BLaER1 treated with 17β-estradiol and CSF1 and Interleukin-3, amounts not matched to agents 10 nM and 100 nM (cell line): ENCODE measurements around the gene PLXDC2.

Source experiments
- H3K27ac ChIP-seq, 11 experiments: shearing (Covaris generic); formaldehyde crosslinking; 2 replicates each; pipeline ENCODE4 v1.8.1; 2022
- H3K27me3 ChIP-seq, 11 experiments: shearing (Covaris generic); formaldehyde crosslinking; 2 replicates each; pipeline ENCODE4 v1.8.1; 2022
- H3K36me3 ChIP-seq, 11 experiments: shearing (Covaris generic); formaldehyde crosslinking; 2 replicates each; pipeline ENCODE4 v1.8.1; 2022
- H3K4me1 ChIP-seq, 10 experiments: shearing (Covaris generic); formaldehyde crosslinking; 2 replicates each; pipeline ENCODE4 v1.8.1; 2022
- H3K4me2 ChIP-seq, 11 experiments: shearing (Covaris generic); formaldehyde crosslinking; 2 replicates each; pipeline ENCODE4 v1.8.1; 2022
- H3K4me3 ChIP-seq, 10 experiments: shearing (Covaris generic); formaldehyde crosslinking; 2 replicates each; pipeline ENCODE4 v1.8.1; 2022
- H3K9ac ChIP-seq, 11 experiments: shearing (Covaris generic); formaldehyde crosslinking; 2 replicates each; pipeline ENCODE4 v1.8.1; 2022
- H3K9me3 ChIP-seq, 11 experiments: shearing (Covaris generic); formaldehyde crosslinking; replicated peaks in 1 of 11; 2 replicates each; pipeline ENCODE4 v1.8.1; 2022
- H4K20me1 ChIP-seq, 11 experiments: shearing (Covaris generic); formaldehyde crosslinking; 2 replicates each; pipeline ENCODE4 v1.8.1; 2022
- Cebpa-rat ChIP-seq, 11 experiments: shearing (Covaris generic); IDR thresholded peaks; 2 replicates each; pipeline ENCODE4 v1.8.1; 2022

The PLXDC2 gene

GRCh38 chr10:19925064-19925463 is 108.8 kb downstream of the PLXDC2 start:
- TF ChIP-seq Cebpa-rat (IDR thresholded peaks at IDR 0.05), result no peak

GRCh38 chr10:19928936-19929335 is 112.7 kb downstream of the PLXDC2 start:
- Histone ChIP-seq H3K4me2 (peak overlapping the region in 2 of 11 experiments; percentile 18 to 24; a peak in 2 of 22 replicates), H3K27me3 (no peaks in the 10 kb centered on the region), H3K27ac (no peak overlapping the region), H3K36me3 (peaks cover 0 to 7% (median 0%) of the 10 kb centered on the region in 11 experiments; a peak in 3 of 22 replicates), H3K9ac (no peak overlapping the region), H3K9me3 (peaks cover 0 to 9% (median 0%) of the 10 kb centered on the region in 11 experiments; a peak in 6 of 22 replicates), H3K4me3 (no peak overlapping the region), H4K20me1 (peaks cover 0 to 60% (median 14%) of the 10 kb centered on the region in 11 experiments; a peak in 9 of 22 replicates), H3K4me1 (peaks cover 18 to 50% (median 23%) of the 10 kb centered on the region in 10 experiments)
- no peak for TF ChIP-seq Cebpa-rat (IDR thresholded peaks at IDR 0.05)

More at GRCh38 chr10:19925064-19925463, 108.8 kb downstream of the PLXDC2 start:
- H4K20me1 ChIP-seq, result peaks cover 0 to 79% (median 29%) of the 10 kb centered on the region in 11 experiments; a peak in 10 of 22 replicates
- H3K4me1 ChIP-seq, result peaks cover 0 to 34% (median 5%) of the 10 kb centered on the region in 10 experiments; a peak in 8 of 20 replicates
- no peak overlapping the region for H3K27ac ChIP-seq
- 0 out of 22 replicates have a peak, but pooled peaks cover 0 to 4% (median 0%) of the 10 kb centered on the region in 11 experiments for H3K9me3 ChIP-seq
- H3K36me3 ChIP-seq, result peaks cover 0 to 12% (median 0%) of the 10 kb centered on the region in 11 experiments; a peak in 4 of 22 replicates
- no peak overlapping the region for H3K9ac ChIP-seq
- no peak overlapping the region for H3K4me2 ChIP-seq
- H3K4me3 ChIP-seq, result no peak overlapping the region
- no peaks in the 10 kb centered on the region for H3K27me3 ChIP-seq

GRCh38 chr10:19929506-19930140 is 113.4 kb downstream of the PLXDC2 start:
- no peak for TF ChIP-seq Cebpa-rat (IDR thresholded peaks at IDR 0.05)
- H3K4me2 ChIP-seq, result no peak overlapping the region
- peaks cover 0 to 11% (median 0%) of the 10 kb centered on the region in 11 experiments; a peak in 3 of 22 replicates for H3K36me3 ChIP-seq
- peaks cover 0 to 53% (median 12%) of the 10 kb centered on the region in 11 experiments; a peak in 9 of 22 replicates for H4K20me1 ChIP-seq
- H3K4me1 ChIP-seq, result peaks cover 18 to 50% (median 23%) of the 10 kb centered on the region in 10 experiments
- H3K27me3 ChIP-seq, result no peaks in the 10 kb centered on the region
- H3K4me3 ChIP-seq, result no peak overlapping the region
- peaks cover 0 to 12% (median 4%) of the 10 kb centered on the region in 11 experiments; a peak in 8 of 22 replicates for H3K9me3 ChIP-seq
- no peak overlapping the region for H3K9ac ChIP-seq
- no peak overlapping the region; a peak in 1 of 22 replicates for H3K27ac ChIP-seq

- H3K36me3 ChIP-seq, result peaks cover 0 to 20% (median 0%) of the 10 kb centered on the region in 11 experiments; a peak in 5 of 22 replicates
- H3K4me1 ChIP-seq, result peaks cover 18 to 50% (median 28%) of the 10 kb centered on the region in 10 experiments
- H4K20me1 ChIP-seq, result peaks cover 0 to 47% (median 15%) of the 10 kb centered on the region in 11 experiments; a peak in 8 of 22 replicates
- 0 out of 22 replicates have a peak overlapping the region, but pooled peaks of 2 of the 11 experiments have one; percentile 6 to 28 for H3K9ac ChIP-seq
- H3K4me2 ChIP-seq, result peak overlapping the region; percentile 46 to 72 (median 57)
- no peaks in the 10 kb centered on the region for H3K27me3 ChIP-seq
- peak overlapping the region in 9 of 11 experiments; percentile 3 to 41 (median 6); a peak in 8 of 22 replicates for H3K27ac ChIP-seq
- peaks cover 0 to 16% (median 5%) of the 10 kb centered on the region in 11 experiments; a peak in 8 of 22 replicates for H3K9me3 ChIP-seq
- H3K4me3 ChIP-seq, result no peak overlapping the region
- TF ChIP-seq Cebpa-rat (IDR thresholded peaks at IDR 0.05), result no peak
Measured at GRCh38 chr10:19930936-19931893, 115.0 kb downstream of the PLXDC2 start.

- Histone ChIP-seq H3K9ac (0 out of 22 replicates have a peak overlapping the region, but pooled peaks of 1 of the 11 experiments have one; percentile 28), H3K4me3 (no peak overlapping the region), H4K20me1 (peaks cover 0 to 43% (median 13%) of the 10 kb centered on the region in 11 experiments; a peak in 7 of 22 replicates), H3K4me1 (peaks cover 18 to 50% (median 28%) of the 10 kb centered on the region in 10 experiments), H3K9me3 (peaks cover 0 to 16% (median 5%) of the 10 kb centered on the region in 11 experiments; a peak in 8 of 22 replicates), H3K36me3 (peaks cover 0 to 18% (median 0%) of the 10 kb centered on the region in 11 experiments; a peak in 4 of 22 replicates), H3K4me2 (peak overlapping the region; percentile 46 to 72 (median 57)), H3K27ac (peak overlapping the region in 3 of 11 experiments; percentile 3 to 41 (median 24); a peak in 4 of 22 replicates), H3K27me3 (no peaks in the 10 kb centered on the region)
- TF ChIP-seq Cebpa-rat (IDR thresholded peaks at IDR 0.05), result no peak
Measured at GRCh38 chr10:19931894-19932590, 115.8 kb downstream of the PLXDC2 start.

GRCh38 chr10:19932806-19933371 is 116.7 kb downstream of the PLXDC2 start:
- H3K27ac ChIP-seq, result no peak overlapping the region
- H3K9me3 ChIP-seq, result peaks cover 0 to 16% (median 5%) of the 10 kb centered on the region in 11 experiments; a peak in 8 of 22 replicates
- no peak for TF ChIP-seq Cebpa-rat (IDR thresholded peaks at IDR 0.05)
- H3K36me3 ChIP-seq, result peaks cover 0 to 15% (median 0%) of the 10 kb centered on the region in 11 experiments; a peak in 5 of 22 replicates
- H4K20me1 ChIP-seq, result peaks cover 0 to 42% (median 13%) of the 10 kb centered on the region in 11 experiments; a peak in 7 of 22 replicates
- H3K4me1 ChIP-seq, result peaks cover 18 to 50% (median 29%) of the 10 kb centered on the region in 10 experiments
- H3K9ac ChIP-seq, result no peak overlapping the region
- H3K27me3 ChIP-seq, result no peaks in the 10 kb centered on the region
- H3K4me3 ChIP-seq, result no peak overlapping the region
- peak overlapping the region in 3 of 11 experiments; percentile 8 to 72 (median 49); a peak in 4 of 22 replicates for H3K4me2 ChIP-seq

GRCh38 chr10:19933772-19934171 is 117.5 kb downstream of the PLXDC2 start:
- peaks cover 0 to 45% (median 13%) of the 10 kb centered on the region in 11 experiments; a peak in 7 of 22 replicates for H4K20me1 ChIP-seq
- peaks cover 0 to 16% (median 5%) of the 10 kb centered on the region in 11 experiments; a peak in 8 of 22 replicates for H3K9me3 ChIP-seq
- H3K27me3 ChIP-seq, result no peaks in the 10 kb centered on the region
- H3K9ac ChIP-seq, result no peak overlapping the region
- H3K36me3 ChIP-seq, result peaks cover 0 to 15% (median 0%) of the 10 kb centered on the region in 11 experiments; a peak in 5 of 22 replicates
- no peak overlapping the region for H3K4me3 ChIP-seq
- TF ChIP-seq Cebpa-rat (IDR thresholded peaks at IDR 0.05), result no peak
- no peak overlapping the region for H3K27ac ChIP-seq
- no peak overlapping the region for H3K4me2 ChIP-seq
- peaks cover 27 to 49% (median 36%) of the 10 kb centered on the region in 10 experiments for H3K4me1 ChIP-seq
